IPS-20b (cell line): ENCODE results near the gene RARS2.

ENCODE experiments used
- H3K27ac ChIP-seq: one replicate; pipeline ENCODE4 v1.5.1; 2013; ENCODE audit warnings: low read length
- H3K27me3 ChIP-seq: 2 replicates; pipeline ENCODE4 v1.6.1; 2013; ENCODE audit warnings: mild to moderate bottlenecking, low read length, inconsistent platforms; ENCODE audit not compliant: insufficient read depth
- H3K36me3 ChIP-seq: 2 replicates; pipeline ENCODE4 v1.6.1; 2013; ENCODE audit warnings: low read depth, mild to moderate bottlenecking, inconsistent platforms, low read length, moderate library complexity; ENCODE audit not compliant: insufficient read depth
- H3K4me1 ChIP-seq: 2 replicates; pipeline ENCODE4 v1.6.1; 2013; ENCODE audit warnings: mild to moderate bottlenecking, control low read depth, inconsistent platforms, low read length, moderate library complexity; ENCODE audit not compliant: insufficient read depth
- H3K4me3 ChIP-seq: 2 replicates; pipeline ENCODE4 v1.5.1; 2013; ENCODE audit warnings: mild to moderate bottlenecking, low read length, inconsistent platforms
- H3K9ac ChIP-seq: 2 replicates; pipeline ENCODE4 v1.6.1; 2013; ENCODE audit warnings: low read depth, mild to moderate bottlenecking, inconsistent platforms, low read length, moderate library complexity
- H3K9me3 ChIP-seq: 2 replicates; pipeline ENCODE4 v1.6.1; 2013; ENCODE audit warnings: mild to moderate bottlenecking, low read depth, low read length, inconsistent platforms; ENCODE audit not compliant: insufficient read depth

RARS2 gene

DNA sequence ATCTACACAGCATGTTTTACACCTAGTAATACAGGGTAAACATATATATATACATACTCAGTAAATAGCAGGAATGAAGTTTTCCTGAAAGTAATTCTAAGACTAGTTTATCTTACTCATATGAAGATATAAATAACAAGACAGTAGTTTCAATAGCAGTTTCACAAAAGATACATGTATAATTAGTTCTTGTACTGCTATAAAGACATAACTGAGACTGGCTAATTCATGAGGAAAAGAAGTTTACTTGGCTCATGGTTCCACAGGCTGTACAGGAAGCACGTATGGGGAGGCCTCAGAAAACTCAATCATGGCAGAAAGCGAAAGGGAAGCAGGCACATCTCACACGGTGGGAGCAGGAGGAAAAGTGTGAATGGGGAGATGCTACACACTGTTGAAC lies 16.9 kb downstream of the RARS2 start:
- Histone ChIP-seq H3K27me3 (no peaks in the 10 kb centered on the region), H3K9me3 (no peaks in the 10 kb centered on the region), H3K4me1 (peaks cover 4% of the 10 kb centered on the region; the same call in 1 of the 2 replicates), H3K4me3 (no peak overlapping the region), H3K27ac (no peak overlapping the region), H3K36me3 (peaks cover 18% of the 10 kb centered on the region; the same call in 1 of the 2 replicates), H3K9ac (no peak overlapping the region)

DNA sequence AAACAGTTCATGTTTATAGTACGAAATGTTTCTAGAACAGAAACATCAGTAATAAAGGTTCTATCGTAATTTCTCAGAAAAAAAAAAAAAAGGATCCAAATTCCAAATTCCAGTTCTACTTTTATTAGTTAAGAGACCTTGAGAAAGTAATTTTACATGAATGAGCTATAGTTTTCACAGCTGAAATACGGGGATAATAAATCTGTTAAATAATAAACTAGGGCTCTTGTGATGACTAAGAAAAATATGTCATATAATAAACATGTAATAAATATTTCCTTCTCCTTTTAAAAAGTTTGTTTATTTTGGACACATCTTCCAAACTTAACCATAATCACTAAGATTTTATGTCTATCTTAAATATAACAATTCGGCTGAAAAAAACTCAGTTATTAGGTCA lies 17.8 kb downstream of the RARS2 start:
- Histone ChIP-seq H3K4me3 (no peak overlapping the region), H3K36me3 (peaks cover 12% of the 10 kb centered on the region; the same call in 1 of the 2 replicates), H3K9me3 (no peaks in the 10 kb centered on the region), H3K27ac (no peak overlapping the region), H3K9ac (no peak overlapping the region), H3K27me3 (no peaks in the 10 kb centered on the region), H3K4me1 (peaks cover 4% of the 10 kb centered on the region; the same call in 1 of the 2 replicates)

DNA sequence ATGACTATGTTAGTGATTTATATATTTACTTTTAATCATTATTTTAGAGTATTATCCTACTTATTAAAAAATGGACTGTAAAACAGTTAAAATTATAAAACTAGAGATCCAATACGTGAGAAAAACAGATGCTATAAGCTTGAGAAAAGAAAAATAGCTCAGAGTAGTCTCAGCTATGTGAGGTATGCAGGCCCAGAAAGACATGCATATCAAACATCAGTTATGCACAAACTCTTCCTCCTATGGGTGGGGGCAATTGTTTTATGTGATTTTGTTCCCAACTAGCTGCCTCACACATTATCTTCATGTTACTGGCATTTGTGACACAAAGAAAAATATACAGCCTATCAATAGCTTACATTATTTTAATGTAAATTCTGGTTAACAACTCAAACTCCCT lies 28.8 kb downstream of the RARS2 start:
- H3K36me3 ChIP-seq = peaks cover 77% of the 10 kb centered on the region
- H3K9me3 ChIP-seq = no peaks in the 10 kb centered on the region
- no peak overlapping the region for H3K4me3 ChIP-seq
- H3K4me1 ChIP-seq = no peaks in the 10 kb centered on the region
- H3K27me3 ChIP-seq = no peaks in the 10 kb centered on the region
- H3K9ac ChIP-seq = no peak overlapping the region
- no peak overlapping the region for H3K27ac ChIP-seq

DNA sequence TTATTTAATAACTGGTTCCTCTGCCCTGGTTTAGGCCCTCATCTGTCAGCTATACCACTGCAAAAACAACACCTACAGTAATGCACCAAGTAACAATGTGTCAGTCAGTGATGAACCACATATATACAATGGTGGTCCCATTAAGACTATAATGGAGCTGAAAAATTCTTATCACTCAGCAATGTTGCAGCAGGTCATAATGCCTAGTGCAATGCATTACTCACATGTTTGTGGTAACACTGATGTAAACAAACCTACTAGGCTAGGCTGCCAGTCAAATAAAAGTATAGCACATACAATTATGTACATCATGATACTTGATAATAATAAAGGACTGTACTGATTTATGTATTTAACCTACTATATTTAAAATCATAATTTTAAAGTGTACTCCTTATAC lies 31.3 kb downstream of the RARS2 start:
- Histone ChIP-seq H3K9me3 (no peaks in the 10 kb centered on the region), H3K4me3 (no peak overlapping the region), H3K36me3 (peaks cover 78% of the 10 kb centered on the region), H3K27ac (no peak overlapping the region), H3K9ac (no peak overlapping the region), H3K27me3 (no peaks in the 10 kb centered on the region), H3K4me1 (no peaks in the 10 kb centered on the region)

DNA sequence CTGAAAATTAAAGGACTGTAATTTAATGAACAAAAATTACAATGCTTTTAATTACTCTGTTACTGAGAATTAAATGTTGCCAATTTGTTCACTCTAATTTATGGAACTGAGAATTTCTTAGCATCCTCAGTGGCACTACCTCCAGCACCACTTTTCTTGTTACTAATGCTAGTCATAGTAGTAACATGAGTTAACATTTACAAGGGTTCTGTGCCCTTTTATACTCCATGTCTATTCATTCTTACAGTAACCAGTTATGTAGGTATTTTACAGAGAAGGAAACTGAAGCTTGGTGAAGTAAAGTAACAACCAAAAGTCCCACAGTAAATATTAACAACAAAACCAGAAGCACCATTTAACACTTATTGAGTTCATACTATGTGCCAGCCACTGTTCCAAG lies 34.3 kb downstream of the RARS2 start:
- Histone ChIP-seq H3K4me3 (no peak overlapping the region), H3K4me1 (no peaks in the 10 kb centered on the region), H3K27ac (no peak overlapping the region), H3K36me3 (peaks cover 69% of the 10 kb centered on the region), H3K9me3 (no peaks in the 10 kb centered on the region), H3K9ac (no peak overlapping the region), H3K27me3 (no peaks in the 10 kb centered on the region)

DNA sequence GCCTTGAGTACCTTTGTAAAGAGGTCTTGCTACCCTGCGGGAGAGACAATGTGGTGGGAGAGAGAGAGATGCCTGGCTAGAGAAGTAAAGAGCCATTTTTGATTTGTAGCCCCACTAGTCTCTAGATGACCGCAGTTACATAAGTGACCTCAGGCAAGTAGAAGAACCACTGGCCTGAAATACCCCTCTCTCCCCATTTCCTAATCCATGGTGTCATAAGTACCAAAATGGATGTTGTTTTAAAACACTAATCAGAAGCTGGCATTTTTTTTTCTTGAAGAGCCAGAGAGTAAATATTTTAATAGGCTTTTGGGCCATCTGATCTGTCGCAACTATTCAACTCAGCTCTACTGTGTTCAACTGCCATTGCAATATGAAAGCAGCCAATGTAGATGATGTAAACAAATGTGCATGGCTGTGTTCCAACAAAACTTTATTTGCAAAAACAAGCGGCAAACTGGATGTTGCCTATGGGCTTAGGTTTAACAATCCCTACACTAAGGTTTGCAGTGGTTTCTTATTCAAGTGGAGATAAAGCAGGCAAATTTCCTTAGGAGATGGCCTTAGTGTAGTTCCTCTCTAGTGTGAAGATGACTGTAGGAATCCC lies 36.5 kb downstream of the RARS2 start:
- peaks cover 69% of the 10 kb centered on the region for H3K36me3 ChIP-seq

DNA sequence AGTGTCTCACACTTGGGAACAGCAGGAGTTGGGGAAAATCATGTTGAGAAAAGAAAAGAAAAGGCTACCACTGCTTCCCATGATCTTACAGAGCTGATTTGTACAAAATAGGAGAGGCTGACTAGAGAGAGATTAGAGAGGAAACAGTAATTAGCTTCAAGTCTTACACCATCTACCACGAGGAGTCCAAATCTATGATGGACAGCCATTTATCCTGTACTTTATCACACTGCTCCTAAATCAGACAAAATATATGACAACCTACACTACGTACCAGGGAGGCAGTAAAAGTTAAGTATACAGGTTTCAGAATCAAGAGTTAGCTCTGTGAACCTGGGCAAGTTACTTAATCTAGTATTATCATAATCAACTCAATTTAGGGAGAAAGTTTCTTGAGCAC lies 38.0 kb downstream of the RARS2 start:
- Histone ChIP-seq H3K9ac (no peak overlapping the region), H3K4me1 (no peaks in the 10 kb centered on the region), H3K27me3 (no peaks in the 10 kb centered on the region), H3K4me3 (no peak overlapping the region), H3K9me3 (no peaks in the 10 kb centered on the region), H3K36me3 (peaks cover 71% of the 10 kb centered on the region), H3K27ac (no peak overlapping the region)

More for the DNA sequence above, 36.5 kb downstream of the RARS2 start:
- H3K27me3 ChIP-seq = no peaks in the 10 kb centered on the region
- no peaks in the 10 kb centered on the region for H3K9me3 ChIP-seq
- no peak overlapping the region for H3K27ac ChIP-seq
- no peak overlapping the region for H3K4me3 ChIP-seq
- H3K4me1 ChIP-seq = no peaks in the 10 kb centered on the region
- no peak overlapping the region for H3K9ac ChIP-seq

DNA sequence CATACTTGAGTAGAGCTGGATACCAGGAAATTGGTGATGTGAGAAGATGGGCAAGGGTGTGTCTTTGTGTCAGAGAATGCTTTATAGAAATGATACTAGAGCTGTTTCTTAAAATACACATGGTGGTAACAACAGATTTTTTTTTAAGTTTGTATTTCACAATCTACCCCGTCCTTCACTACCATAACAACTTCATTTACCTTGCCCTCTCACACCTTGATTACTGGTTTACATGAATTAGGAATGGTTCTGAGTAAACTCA lies 45.4 kb downstream of the RARS2 start:
- Histone ChIP-seq H3K9ac (no peak overlapping the region), H3K36me3 (peaks cover 82% of the 10 kb centered on the region), H3K4me1 (no peaks in the 10 kb centered on the region)

DNA sequence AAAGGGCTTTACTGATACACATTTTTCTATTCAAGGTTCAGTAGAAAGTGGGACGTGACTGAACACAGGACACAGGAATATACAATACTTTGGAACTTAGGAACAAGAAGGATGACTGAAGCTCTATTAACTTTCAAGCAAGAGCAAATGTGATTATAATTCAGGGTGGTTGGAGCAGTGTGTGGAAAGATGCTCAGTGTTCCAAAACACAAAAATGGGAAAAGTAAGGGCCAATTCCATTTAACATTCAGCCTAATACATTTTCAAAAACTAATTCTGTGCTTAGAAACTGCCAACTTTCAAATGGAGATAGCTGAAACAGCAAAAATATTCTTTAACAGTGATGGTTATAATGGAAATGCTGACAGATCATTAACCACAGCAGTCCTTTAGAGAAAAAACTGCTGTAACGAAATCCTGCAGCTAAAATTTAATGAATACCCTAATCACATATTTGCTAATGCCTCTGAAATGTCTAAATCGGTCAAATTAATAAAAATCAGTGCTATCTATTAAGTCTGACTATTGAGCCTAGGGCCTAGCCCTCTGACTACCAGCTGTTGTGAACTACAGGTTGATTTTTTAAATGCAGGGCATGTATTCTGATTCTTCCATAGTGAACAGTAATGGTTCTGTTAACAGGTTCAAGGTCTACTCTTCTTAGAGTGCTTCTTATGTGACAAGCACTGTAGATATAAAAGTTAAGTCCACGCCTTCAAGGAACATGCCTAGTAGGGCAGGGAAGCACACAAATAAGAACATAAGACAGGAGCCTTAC lies 45.9 kb downstream of the RARS2 start:
- Histone ChIP-seq H3K36me3 (peaks cover 84% of the 10 kb centered on the region), H3K27me3 (no peaks in the 10 kb centered on the region), H3K9me3 (peaks cover 8% of the 10 kb centered on the region; the same call in 1 of the 2 replicates), H3K4me3 (no peak overlapping the region), H3K9ac (no peak overlapping the region), H3K4me1 (no peaks in the 10 kb centered on the region), H3K27ac (no peak overlapping the region)

More for the DNA sequence above, 45.4 kb downstream of the RARS2 start:
- no peaks in the 10 kb centered on the region for H3K27me3 ChIP-seq
- peaks cover 8% of the 10 kb centered on the region; the same call in 1 of the 2 replicates for H3K9me3 ChIP-seq
- H3K4me3 ChIP-seq = no peak overlapping the region
- H3K27ac ChIP-seq = no peak overlapping the region

DNA sequence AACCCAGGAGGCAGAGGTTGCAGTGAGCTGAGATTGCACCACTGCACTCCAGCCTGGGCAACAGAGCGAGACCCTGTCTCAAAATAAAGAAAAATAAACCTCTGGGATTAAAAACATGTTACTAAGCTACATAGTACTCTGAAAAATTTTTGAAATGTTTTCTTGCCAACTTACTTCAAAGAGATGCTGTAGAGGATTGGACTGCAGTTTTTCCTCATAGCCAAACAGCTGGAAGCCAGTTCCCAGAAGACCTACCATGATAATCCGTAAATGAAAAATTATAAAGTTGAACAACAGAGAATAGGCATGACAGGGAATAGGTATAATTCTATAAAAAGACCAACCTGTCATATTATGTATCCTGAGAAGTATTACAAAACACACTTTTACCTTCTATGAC lies 48.0 kb downstream of the RARS2 start:
- no peaks in the 10 kb centered on the region for H3K27me3 ChIP-seq
- H3K4me3 ChIP-seq = no peak overlapping the region
- H3K9me3 ChIP-seq = peaks cover 8% of the 10 kb centered on the region; the same call in 1 of the 2 replicates
- H3K9ac ChIP-seq = no peak overlapping the region
- H3K36me3 ChIP-seq = peaks cover 82% of the 10 kb centered on the region
- no peak overlapping the region for H3K27ac ChIP-seq
- H3K4me1 ChIP-seq = no peaks in the 10 kb centered on the region

DNA sequence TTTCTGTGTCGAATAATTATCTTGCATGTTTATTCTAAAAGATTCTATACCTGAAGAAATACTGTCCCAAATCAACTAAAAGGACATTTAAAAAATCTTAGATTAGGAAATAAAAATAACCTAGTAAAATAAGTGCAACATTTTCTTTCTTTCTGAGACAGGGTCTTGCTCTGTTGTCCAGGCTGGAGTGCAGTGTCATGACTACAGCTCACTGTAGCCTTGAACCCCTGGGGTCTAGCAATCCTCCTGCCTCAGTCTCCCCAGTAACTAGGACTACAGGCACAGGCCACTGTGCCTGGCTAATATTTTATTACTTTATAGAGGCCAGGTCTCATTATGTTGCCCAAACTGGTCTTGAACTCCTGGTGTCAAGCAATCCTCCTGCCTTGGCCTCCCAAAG lies 48.7 kb downstream of the RARS2 start:
- no peaks in the 10 kb centered on the region for H3K27me3 ChIP-seq
- H3K4me1 ChIP-seq = no peaks in the 10 kb centered on the region
- no peak overlapping the region for H3K9ac ChIP-seq
- H3K36me3 ChIP-seq = peaks cover 76% of the 10 kb centered on the region
- no peak overlapping the region for H3K4me3 ChIP-seq
- peaks cover 8% of the 10 kb centered on the region; the same call in 1 of the 2 replicates for H3K9me3 ChIP-seq
- no peak overlapping the region for H3K27ac ChIP-seq

DNA sequence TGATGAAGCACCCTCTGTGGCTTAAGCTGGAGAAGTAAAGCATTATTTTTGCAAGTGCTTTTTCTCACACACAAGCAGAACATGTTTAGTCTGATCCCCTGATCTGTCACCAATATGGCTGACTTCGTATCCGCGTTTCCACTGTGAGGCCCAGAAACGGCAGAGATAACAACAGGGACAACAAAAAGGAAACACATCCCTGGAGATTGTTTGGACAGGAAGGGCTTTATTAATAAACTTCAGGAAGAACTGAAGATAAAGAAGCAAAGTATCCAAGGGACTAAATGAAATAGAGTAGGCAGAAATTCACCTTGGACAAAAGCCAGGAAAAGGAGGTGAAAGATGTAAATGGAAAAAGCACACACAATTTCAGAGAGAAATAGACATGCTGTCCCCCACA lies 49.2 kb downstream of the RARS2 start:
- peaks cover 71% of the 10 kb centered on the region for H3K36me3 ChIP-seq
- no peak overlapping the region for H3K4me3 ChIP-seq
- no peak overlapping the region for H3K27ac ChIP-seq
- no peaks in the 10 kb centered on the region for H3K27me3 ChIP-seq
- H3K9ac ChIP-seq = no peak overlapping the region
- no peaks in the 10 kb centered on the region for H3K4me1 ChIP-seq
- peaks cover 8% of the 10 kb centered on the region; the same call in 1 of the 2 replicates for H3K9me3 ChIP-seq
